HG03064 (cell line): ENCODE data around the gene ACSL1.
"Not testable (repeated sequence)": the region's sequence is repeated elsewhere in the genome, so short reads cannot be mapped to it uniquely, and the experiment has no call there.

ENCODE experiments used
- ATAC-seq: cut with Tn5 transposase; IDR thresholded peaks from one replicate; pipeline ENCODE4 v1.9.1; 2021; ENCODE audit warnings: low read depth; ENCODE audit not compliant: unreplicated experiment

The ACSL1 gene

GRCh38 chr4:184793735-184794355, 31.9 kb downstream of the ACSL1 start:
- ATAC-seq: no peak

- no peak for ATAC-seq
Measured at GRCh38 chr4:184792950-184793555, 32.7 kb downstream of the ACSL1 start.

- ATAC-seq: no peak
Measured at GRCh38 chr4:184792334-184792733, 33.4 kb downstream of the ACSL1 start.

GRCh38 chr4:184790826-184791225, 34.9 kb downstream of the ACSL1 start:
- no peak for ATAC-seq

GRCh38 chr4:184787766-184788503, 37.8 kb downstream of the ACSL1 start:
- ATAC-seq: no peak

GRCh38 chr4:184785813-184786212, 40.0 kb downstream of the ACSL1 start:
- no peak for ATAC-seq

GRCh38 chr4:184784628-184785257, 41.0 kb downstream of the ACSL1 start:
- no peak for ATAC-seq

- ATAC-seq: no peak
Measured at GRCh38 chr4:184782731-184783373, 42.9 kb downstream of the ACSL1 start.

- ATAC-seq: not testable (repeated sequence)
Measured at GRCh38 chr4:184779160-184779559, 46.6 kb downstream of the ACSL1 start.

GRCh38 chr4:184778325-184778724, 47.4 kb downstream of the ACSL1 start:
- ATAC-seq: no peak

GRCh38 chr4:184776821-184777220, 48.9 kb downstream of the ACSL1 start:
- ATAC-seq: no peak

GRCh38 chr4:184775854-184776555, 49.8 kb downstream of the ACSL1 start:
- ATAC-seq: no peak

GRCh38 chr4:184774152-184774551, 51.6 kb downstream of the ACSL1 start:
- no peak for ATAC-seq

- ATAC-seq: no peak
Measured at GRCh38 chr4:184771416-184771815, 54.4 kb downstream of the ACSL1 start.

GRCh38 chr4:184769141-184769765, 56.5 kb downstream of the ACSL1 start:
- ATAC-seq: no peak

- no peak for ATAC-seq
Measured at GRCh38 chr4:184768296-184768695, 57.5 kb downstream of the ACSL1 start.

- ATAC-seq: no peak
Measured at GRCh38 chr4:184766446-184766845, 59.3 kb downstream of the ACSL1 start.

GRCh38 chr4:184765473-184766340, 60.1 kb downstream of the ACSL1 start:
- no peak for ATAC-seq

GRCh38 chr4:184764601-184765000, 61.2 kb downstream of the ACSL1 start:
- ATAC-seq: no peak
